VCaP (cell line): ENCODE results near the gene RNFT2.

Experiments used
- H3K27ac ChIP-seq: fragments of 450-650 bp; 2 replicates; pipeline ENCODE4 v1.5.1; 2017
- CTCF ChIP-seq: fragments of 450-650 bp; conservative IDR thresholded peaks from 2 replicates; pipeline ENCODE4 v1.5.1; 2017; ENCODE audit warnings: mild to moderate bottlenecking, moderate library complexity

The RNFT2 gene

GRCh38 chr12:116821291-116821690 lies 83.2 kb downstream of the RNFT2 start:
- no peak overlapping the region for H3K27ac ChIP-seq
- no peak for TF ChIP-seq CTCF

- no peak for TF ChIP-seq CTCF
Observed at GRCh38 chr12:116827432-116827831, 89.3 kb downstream of the RNFT2 start.

GRCh38 chr12:116832353-116832752 lies 94.2 kb downstream of the RNFT2 start:
- TF ChIP-seq CTCF: no peak
- H3K27ac ChIP-seq: peak overlapping the region; percentile 61

More at GRCh38 chr12:116827432-116827831, 89.3 kb downstream of the RNFT2 start:
- H3K27ac ChIP-seq: no peak overlapping the region

- no peak for TF ChIP-seq CTCF
- H3K27ac ChIP-seq: peak overlapping the region; percentile 61
Observed at GRCh38 chr12:116833474-116833873, 95.4 kb downstream of the RNFT2 start.

- TF ChIP-seq CTCF: no peak
- no peak overlapping the region for H3K27ac ChIP-seq
Observed at GRCh38 chr12:116835484-116835883, 97.4 kb downstream of the RNFT2 start.

GRCh38 chr12:116837097-116837496 lies 99.0 kb downstream of the RNFT2 start:
- no peak for TF ChIP-seq CTCF
- no peak overlapping the region for H3K27ac ChIP-seq

GRCh38 chr12:116838365-116838764 lies 100.2 kb downstream of the RNFT2 start:
- no peak overlapping the region for H3K27ac ChIP-seq
- no peak for TF ChIP-seq CTCF
